K562 (cell line): ENCODE measurements around the gene POLE2. TPM values are rescaled to one million over a fixed set of nuclear protein-coding genes. Genes with fewer than 3 reads are reported as not detected.
A peak's percentile ranks its signal among the peaks of the same experiment; 100 is the strongest.

Experiments
- ATAC-seq: fragments of 200-7000 bp; cut with Tn5 transposase; 3 replicates; pipeline ENCODE4 v1.9.1; 2020; ENCODE audit warnings: moderate library complexity
- BruUV-seq: library from RNA; stranded (reverse); fragments of 400-500 nt; replicated peaks from 2 replicates; lab custom pipeline; 2021; lab: Mats Ljungman, UMichigan
- CTCF ChIA-PET: fragments of 300-600 bp; formaldehyde crosslinking; extraction: SDS; loops from one replicate; lab custom pipeline; 2021; ENCODE audit warnings: low intra/inter-chr PET ratio; lab: Yijun Ruan, JAX
- POLR2A ChIA-PET: fragments of 300-600, 350-650 bp; sonication (Branson Sonifier 250); formaldehyde crosslinking; extraction: SDS; loops from one replicate; lab custom pipeline; 2021; ENCODE audit warnings: antibody characterized with exemption, inconsistent platforms; lab: Yijun Ruan, JAX
- DNase-seq, 4 experiments: peaks; one replicate each; pipeline versions ENCODE4 v3.0.0 to v3.0.0-alpha.2; 2011 to 2018; ENCODE audit warnings: low spot score in 3 of 4, mixed read lengths in 3 of 4; ENCODE audit errors: extremely low read depth in 1 of 4
- FAIRE-seq: peaks from 2 replicates; lab custom pipeline; 2011; peaks lifted over from hg19 to GRCh38; lab: Jason Lieb, UNC
- H2AFZ ChIP-seq: 2 replicates; pipeline ENCODE4 v1.6.0; 2011; ENCODE audit warnings: low read depth, low read length, control low read depth, inconsistent platforms
- H3K27ac ChIP-seq: fragments of 200-600 bp; 3 replicates; pipeline ENCODE4 v1.8.0; 2011; ENCODE audit warnings: low read depth, mild to moderate bottlenecking, control low read depth, inconsistent platforms, low read length, moderate library complexity, mixed read lengths; ENCODE audit errors: extremely low read depth
- H3K27me3 ChIP-seq, 2 experiments: fragments of 300-600 bp in 1 of 2; 2 replicates in 1 of 2; 3 replicates in 1 of 2; pipeline versions ENCODE4 v1.6.0 to v1.8.0; 2011; ENCODE audit warnings: inconsistent platforms in 2 of 2, low read length in 2 of 2, mild to moderate bottlenecking in 1 of 2, mixed read lengths in 1 of 2, moderate library complexity in 1 of 2; ENCODE audit not compliant: control insufficient read depth in 2 of 2, insufficient read depth in 2 of 2
- H3K36me3 ChIP-seq: fragments of 300-600 bp; 3 replicates; pipeline ENCODE4 v1.8.0; 2011; ENCODE audit warnings: mild to moderate bottlenecking, low read length, inconsistent platforms; ENCODE audit not compliant: control insufficient read depth, insufficient read depth
- H3K4me1 ChIP-seq, 2 experiments: fragments of 200-600 bp in 1 of 2; replicated peaks in 1 of 2; 2 replicates in 1 of 2; 3 replicates in 1 of 2; pipeline versions ENCODE4 v1.5.1 to v1.8.0; 2011; ENCODE audit warnings: inconsistent platforms in 2 of 2, low read length in 2 of 2, mild to moderate bottlenecking in 1 of 2, mixed read lengths in 1 of 2, moderate library complexity in 1 of 2; ENCODE audit not compliant: control insufficient read depth in 2 of 2, insufficient read depth in 2 of 2
- H3K4me2 ChIP-seq: 2 replicates; pipeline ENCODE4 v1.6.1; 2011; ENCODE audit warnings: low read length, control low read depth, inconsistent platforms, mixed read lengths; ENCODE audit not compliant: insufficient read depth
- H3K4me3 ChIP-seq: fragments of 200-600 bp; sonication (generic), shearing (Covaris generic); 2 replicates; pipeline ENCODE4 v1.5.1; 2016; ENCODE audit warnings: control low read depth, inconsistent platforms
- H3K79me2 ChIP-seq: fragments of 200-600 bp; 3 replicates; pipeline ENCODE4 v1.8.0; 2011; ENCODE audit warnings: low read length, inconsistent platforms; ENCODE audit not compliant: control insufficient read depth, insufficient read depth
- H3K9ac ChIP-seq, 2 experiments: 2 replicates each; pipeline versions ENCODE4 v1.6.0 to v1.6.1; 2011; ENCODE audit warnings: low read depth in 2 of 2, low read length in 2 of 2, control low read depth in 1 of 2, inconsistent platforms in 1 of 2, mild to moderate bottlenecking in 1 of 2, mixed read lengths in 1 of 2; ENCODE audit not compliant: insufficient read depth in 1 of 2
- H3K9me1 ChIP-seq: one replicate; pipeline ENCODE4 v1.6.0; 2011; ENCODE audit warnings: inconsistent platforms, mild to moderate bottlenecking, low read length, moderate library complexity; ENCODE audit not compliant: control insufficient read depth, insufficient read depth
- H3K9me3 ChIP-seq: replicated peaks from 2 replicates; pipeline ENCODE4 v1.5.1; 2011; ENCODE audit warnings: low read depth, low read length, inconsistent platforms; ENCODE audit not compliant: control insufficient read depth, insufficient read depth
- H4K20me1 ChIP-seq: replicated peaks from 2 replicates; pipeline ENCODE4 v1.6.1; 2011; ENCODE audit warnings: low read length, inconsistent platforms, mixed read lengths; ENCODE audit not compliant: control insufficient read depth, insufficient read depth
- FOXA3 ChIP-seq, 2 experiments: fragments of 450-650 bp in 1 of 2; sonication (generic) in 1 of 2; formaldehyde crosslinking; IDR thresholded peaks in 1 of 2; conservative IDR thresholded peaks in 1 of 2; 2 replicates each; pipeline versions ENCODE4 v1.4.0 to v1.8.0; 2020 to 2022; ENCODE audit warnings: mild to moderate bottlenecking in 2 of 2, missing genetic modification reagents in 1 of 2
- HDAC2 ChIP-seq: fragments of 450-650 bp; IDR thresholded peaks from 2 replicates; pipeline ENCODE4 v1.6.1; 2016; ENCODE audit warnings: mild to moderate bottlenecking
- HDAC3 ChIP-seq: fragments of 450-650 bp; IDR thresholded peaks from 2 replicates; pipeline ENCODE4 v1.6.1; 2018; ENCODE audit warnings: borderline replicate concordance, mild to moderate bottlenecking, moderate library complexity; ENCODE audit not compliant: partially characterized antibody
- KAT7 ChIP-seq: sonication (generic); formaldehyde crosslinking; IDR thresholded peaks from 2 replicates; pipeline ENCODE4 v1.8.0; 2022; ENCODE audit warnings: missing genetic modification reagents, mild to moderate bottlenecking, borderline replicate concordance
- MCM2 ChIP-seq: fragments of 450-650 bp; IDR thresholded peaks from 2 replicates; pipeline ENCODE4 v1.6.1; 2017; ENCODE audit warnings: low read depth, mild to moderate bottlenecking
- PURB ChIP-seq: sonication (generic); formaldehyde crosslinking; IDR thresholded peaks from 2 replicates; pipeline ENCODE4 v1.9.0; 2021; ENCODE audit warnings: low read depth, mild to moderate bottlenecking, missing genetic modification reagents
- SP1 ChIP-seq: sonication (generic); formaldehyde crosslinking; IDR thresholded peaks from 2 replicates; pipeline ENCODE4 v1.8.1; 2022; ENCODE audit warnings: mild to moderate bottlenecking, missing genetic modification reagents
- TAF15 ChIP-seq: fragments of 200-400 bp; formaldehyde crosslinking; IDR thresholded peaks from 2 replicates; pipeline ENCODE4 v1.6.1; 2017; ENCODE audit warnings: mild to moderate bottlenecking, low read depth, low read length, moderate library complexity
- ZNF551 ChIP-seq: fragments of 250-450 bp; sonication (Bioruptor Pico); IDR thresholded peaks from 2 replicates; pipeline ENCODE4 v1.5.0; 2021; ENCODE audit warnings: mild to moderate bottlenecking, moderate library complexity
- WGBS: fragments of 100-300 bp; shearing (Covaris generic); methylation state at CpG from one replicate; pipeline ENCODE4 v1.1.6; 2016; ENCODE audit warnings: low coverage, mixed read lengths; ENCODE audit not compliant: insufficient coverage; ENCODE audit errors: missing lambda C conversion rate; 5-methylcytosine and 5-hydroxymethylcytosine counted together
- in situ Hi-C: fragments of 300-500 bp; cut with MboI; formaldehyde crosslinking; loops from 4 replicates; pipeline ENCODE4 v1.15.0; 2018; ENCODE audit warnings: inconsistent platforms, mixed read lengths
- intact Hi-C: fragments of 100-400 bp; cut with micrococcal nuclease; formaldehyde crosslinking; loops from 2 replicates; pipeline ENCODE4 v1.14.2; 2022
- polyA plus RNA-seq, 8 experiments: library from polyadenylated mRNA; depleted of rRNA in 4 of 8; stranded (reverse) in 5 of 8; unstranded in 3 of 8; fragments of >200 nt; fragmentation: Nextera tagmentation in 2 of 8; fragmentation: Illumina TruSeq in 1 of 8; extraction: Ambion mirVana in 2 of 8; extraction: Trizol in 1 of 8; gene quantifications; 2 replicates each; pipeline versions ENCODE4 v1.2.1 to v1.2.3, GENCODE V29; 2011 to 2014; ENCODE audit warnings: inconsistent platforms in 1 of 8, missing spikeins in 1 of 8
- total RNA-seq, 7 experiments: library from RNA; depleted of rRNA in 6 of 7; stranded (reverse); fragments of >200 nt in 6 of 7; fragmentation: Illumina TruSeq in 2 of 7; extraction: Trizol in 2 of 7; gene quantifications; 2 replicates each; pipeline versions ENCODE4 v1.2.1 to v1.2.3, GENCODE V29; 2011 to 2021; ENCODE audit warnings: low replicate concordance in 1 of 7
- TF ChIP-seq, protein P1 (sequence below): fragments of 450-650 bp; IDR thresholded peaks from 2 replicates; pipeline ENCODE4 v1.6.1; 2016; ENCODE audit warnings: low read depth
- TF ChIP-seq, protein P2 (sequence below): fragments of 450-650 bp; IDR thresholded peaks from 2 replicates; pipeline ENCODE4 v1.6.1; 2016; ENCODE audit warnings: low read depth, mild to moderate bottlenecking, moderate library complexity
- TF ChIP-seq, protein P3 (sequence below): sonication (generic); formaldehyde crosslinking; IDR thresholded peaks from 2 replicates; pipeline ENCODE4 v1.8.1; 2023; ENCODE audit warnings: mild to moderate bottlenecking, missing genetic modification reagents

POLE2 gene
- total and polyA plus RNA-seq, 9 of the 15 experiments (the other 6 are each of a cell fraction or from before 2014, with no cell fraction given) = 30.7 to 78.4 (median 55.4) TPM

DNA sequence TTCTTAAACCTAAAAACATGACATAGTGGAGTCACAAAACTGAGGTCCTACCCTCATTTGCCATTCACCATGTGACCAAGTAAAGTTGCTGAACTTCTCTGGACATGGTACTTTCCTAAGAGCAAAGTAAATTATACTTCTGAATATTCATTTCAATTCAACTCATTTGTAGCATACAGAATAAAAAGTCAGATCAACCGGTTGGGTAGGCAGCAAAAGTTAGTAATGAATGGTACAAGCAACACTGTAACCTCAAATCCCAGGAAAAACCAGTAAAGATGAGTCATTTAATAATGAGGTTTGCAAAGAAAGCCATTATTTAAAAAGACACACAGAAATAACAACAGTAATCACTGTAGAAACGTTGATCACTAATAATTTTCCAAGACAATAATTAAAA, 8.7 kb downstream of the POLE2 start:
- H3K9me3 ChIP-seq = no peaks in the 10 kb centered on the region
- H3K4me2 ChIP-seq = no peak overlapping the region
- H3K79me2 ChIP-seq = peaks cover 8% of the 10 kb centered on the region
- ATAC-seq (no peak), FAIRE-seq (no peak), DNase-seq (no peak)
- no peaks in the 10 kb centered on the region for H4K20me1 ChIP-seq
- H3K27ac ChIP-seq = no peak overlapping the region
- in situ Hi-C loops = no loop called here
- 58% methylated on average over 2 of the region's 2 CpGs for WGBS
- no peaks in the 10 kb centered on the region for H3K27me3 ChIP-seq
- BruUV-seq = TSS peak; percentile 9
- H3K4me3 ChIP-seq = no peak overlapping the region
- H3K4me1 ChIP-seq = no peaks in the 10 kb centered on the region
- no peak overlapping the region for H2AFZ ChIP-seq
- no peak overlapping the region for H3K9ac ChIP-seq
- POLR2A ChIA-PET = no interaction called here
- H3K36me3 ChIP-seq = peaks cover 76% of the 10 kb centered on the region
- intact Hi-C loops = no loop called here
- CTCF ChIA-PET = no interaction called here
- no peaks in the 10 kb centered on the region for H3K9me1 ChIP-seq
- TF ChIP-seq ZNF551 (no peak), TAF15 (no peak), HDAC3 (no peak), MCM2 (no peak), SP1 (CRISPR knock-in tag) (no peak), KAT7 (CRISPR knock-in tag) (no peak), PURB (CRISPR knock-in tag) (no peak), FOXA3 (CRISPR knock-in tag; conservative IDR thresholded peaks at IDR 0.05 in 1 of 2, IDR thresholded peaks at IDR 0.05 in 1 of 2) (no peak), HDAC2 (no peak)
- TF ChIP-seq, protein P1, sequence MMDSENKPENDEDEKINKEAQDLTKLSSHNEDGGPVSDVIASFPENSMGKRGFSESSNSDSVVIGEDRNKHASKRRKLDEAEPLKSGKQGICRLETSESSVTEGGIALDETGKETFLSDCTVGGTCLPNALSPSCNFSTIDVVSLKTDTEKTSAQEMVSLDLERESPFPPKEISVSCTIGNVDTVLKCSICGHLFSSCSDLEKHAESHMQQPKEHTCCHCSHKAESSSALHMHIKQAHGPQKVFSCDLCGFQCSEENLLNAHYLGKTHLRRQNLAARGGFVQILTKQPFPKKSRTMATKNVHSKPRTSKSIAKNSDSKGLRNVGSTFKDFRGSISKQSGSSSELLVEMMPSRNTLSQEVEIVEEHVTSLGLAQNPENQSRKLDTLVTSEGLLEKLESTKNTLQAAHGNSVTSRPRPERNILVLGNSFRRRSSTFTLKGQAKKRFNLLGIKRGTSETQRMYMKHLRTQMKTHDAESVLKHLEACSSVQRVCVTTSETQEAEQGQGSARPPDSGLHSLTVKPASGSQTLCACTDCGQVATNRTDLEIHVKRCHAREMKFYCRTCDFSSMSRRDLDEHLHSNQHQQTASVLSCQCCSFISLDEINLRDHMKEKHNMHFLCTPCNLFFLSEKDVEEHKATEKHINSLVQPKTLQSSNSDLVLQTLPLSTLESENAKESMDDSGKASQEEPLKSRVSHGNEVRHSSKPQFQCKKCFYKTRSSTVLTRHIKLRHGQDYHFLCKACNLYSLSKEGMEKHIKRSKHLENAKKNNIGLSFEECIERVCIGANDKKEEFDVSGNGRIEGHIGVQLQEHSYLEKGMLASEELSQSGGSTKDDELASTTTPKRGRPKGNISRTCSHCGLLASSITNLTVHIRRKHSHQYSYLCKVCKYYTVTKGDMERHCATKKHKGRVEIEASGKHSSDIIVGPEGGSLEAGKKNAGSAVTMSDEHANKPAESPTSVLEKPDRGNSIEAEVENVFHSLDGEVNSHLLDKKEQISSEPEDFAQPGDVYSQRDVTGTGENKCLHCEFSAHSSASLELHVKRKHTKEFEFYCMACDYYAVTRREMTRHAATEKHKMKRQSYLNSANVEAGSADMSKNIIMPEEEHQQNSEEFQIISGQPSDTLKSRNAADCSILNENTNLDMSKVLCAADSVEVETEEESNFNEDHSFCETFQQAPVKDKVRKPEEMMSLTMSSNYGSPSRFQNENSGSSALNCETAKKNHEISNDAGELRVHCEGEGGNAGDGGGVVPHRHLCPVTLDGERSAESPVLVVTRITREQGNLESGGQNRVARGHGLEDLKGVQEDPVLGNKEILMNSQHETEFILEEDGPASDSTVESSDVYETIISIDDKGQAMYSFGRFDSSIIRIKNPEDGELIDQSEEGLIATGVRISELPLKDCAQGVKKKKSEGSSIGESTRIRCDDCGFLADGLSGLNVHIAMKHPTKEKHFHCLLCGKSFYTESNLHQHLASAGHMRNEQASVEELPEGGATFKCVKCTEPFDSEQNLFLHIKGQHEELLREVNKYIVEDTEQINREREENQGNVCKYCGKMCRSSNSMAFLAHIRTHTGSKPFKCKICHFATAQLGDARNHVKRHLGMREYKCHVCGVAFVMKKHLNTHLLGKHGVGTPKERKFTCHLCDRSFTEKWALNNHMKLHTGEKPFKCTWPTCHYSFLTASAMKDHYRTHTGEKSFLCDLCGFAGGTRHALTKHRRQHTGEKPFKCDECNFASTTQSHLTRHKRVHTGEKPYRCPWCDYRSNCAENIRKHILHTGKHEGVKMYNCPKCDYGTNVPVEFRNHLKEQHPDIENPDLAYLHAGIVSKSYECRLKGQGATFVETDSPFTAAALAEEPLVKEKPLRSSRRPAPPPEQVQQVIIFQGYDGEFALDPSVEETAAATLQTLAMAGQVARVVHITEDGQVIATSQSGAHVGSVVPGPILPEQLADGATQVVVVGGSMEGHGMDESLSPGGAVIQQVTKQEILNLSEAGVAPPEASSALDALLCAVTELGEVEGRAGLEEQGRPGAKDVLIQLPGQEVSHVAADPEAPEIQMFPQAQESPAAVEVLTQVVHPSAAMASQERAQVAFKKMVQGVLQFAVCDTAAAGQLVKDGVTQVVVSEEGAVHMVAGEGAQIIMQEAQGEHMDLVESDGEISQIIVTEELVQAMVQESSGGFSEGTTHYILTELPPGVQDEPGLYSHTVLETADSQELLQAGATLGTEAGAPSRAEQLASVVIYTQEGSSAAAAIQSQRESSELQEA = no peak
- TF ChIP-seq, protein P2, sequence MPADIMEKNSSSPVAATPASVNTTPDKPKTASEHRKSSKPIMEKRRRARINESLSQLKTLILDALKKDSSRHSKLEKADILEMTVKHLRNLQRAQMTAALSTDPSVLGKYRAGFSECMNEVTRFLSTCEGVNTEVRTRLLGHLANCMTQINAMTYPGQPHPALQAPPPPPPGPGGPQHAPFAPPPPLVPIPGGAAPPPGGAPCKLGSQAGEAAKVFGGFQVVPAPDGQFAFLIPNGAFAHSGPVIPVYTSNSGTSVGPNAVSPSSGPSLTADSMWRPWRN = no peak
- TF ChIP-seq, protein P3, sequence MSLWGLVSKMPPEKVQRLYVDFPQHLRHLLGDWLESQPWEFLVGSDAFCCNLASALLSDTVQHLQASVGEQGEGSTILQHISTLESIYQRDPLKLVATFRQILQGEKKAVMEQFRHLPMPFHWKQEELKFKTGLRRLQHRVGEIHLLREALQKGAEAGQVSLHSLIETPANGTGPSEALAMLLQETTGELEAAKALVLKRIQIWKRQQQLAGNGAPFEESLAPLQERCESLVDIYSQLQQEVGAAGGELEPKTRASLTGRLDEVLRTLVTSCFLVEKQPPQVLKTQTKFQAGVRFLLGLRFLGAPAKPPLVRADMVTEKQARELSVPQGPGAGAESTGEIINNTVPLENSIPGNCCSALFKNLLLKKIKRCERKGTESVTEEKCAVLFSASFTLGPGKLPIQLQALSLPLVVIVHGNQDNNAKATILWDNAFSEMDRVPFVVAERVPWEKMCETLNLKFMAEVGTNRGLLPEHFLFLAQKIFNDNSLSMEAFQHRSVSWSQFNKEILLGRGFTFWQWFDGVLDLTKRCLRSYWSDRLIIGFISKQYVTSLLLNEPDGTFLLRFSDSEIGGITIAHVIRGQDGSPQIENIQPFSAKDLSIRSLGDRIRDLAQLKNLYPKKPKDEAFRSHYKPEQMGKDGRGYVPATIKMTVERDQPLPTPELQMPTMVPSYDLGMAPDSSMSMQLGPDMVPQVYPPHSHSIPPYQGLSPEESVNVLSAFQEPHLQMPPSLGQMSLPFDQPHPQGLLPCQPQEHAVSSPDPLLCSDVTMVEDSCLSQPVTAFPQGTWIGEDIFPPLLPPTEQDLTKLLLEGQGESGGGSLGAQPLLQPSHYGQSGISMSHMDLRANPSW = no peak
